ENCODE measurements around the gene NTMT1.
"Not testable (repeated sequence)": the region's sequence is repeated elsewhere in the genome, so short reads cannot be mapped to it uniquely, and the experiment has no call there.

The NTMT1 gene

DNA sequence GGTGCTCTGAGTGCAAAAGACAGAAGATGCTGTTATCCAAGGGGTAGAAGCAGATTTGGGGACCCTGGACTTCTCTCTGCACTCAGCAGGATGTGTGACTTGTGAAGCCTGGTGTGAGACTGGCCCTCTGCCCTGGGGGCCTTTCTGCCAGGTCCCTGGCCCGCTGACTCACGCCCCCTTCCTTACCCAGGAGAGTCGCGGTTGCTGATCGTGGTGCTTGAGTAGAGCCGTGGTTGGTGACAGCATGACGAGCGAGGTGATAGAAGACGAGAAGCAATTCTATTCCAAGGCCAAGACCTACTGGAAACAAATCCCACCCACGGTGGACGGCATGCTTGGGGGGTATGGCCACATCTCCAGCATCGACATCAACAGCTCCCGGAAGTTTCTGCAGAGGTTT lies 6.5 kb downstream of the NTMT1 start:
- DNase-seq (ENCODE audit: low read depth in 2 of 2): no peak
- TF ChIP-seq, protein P1, sequence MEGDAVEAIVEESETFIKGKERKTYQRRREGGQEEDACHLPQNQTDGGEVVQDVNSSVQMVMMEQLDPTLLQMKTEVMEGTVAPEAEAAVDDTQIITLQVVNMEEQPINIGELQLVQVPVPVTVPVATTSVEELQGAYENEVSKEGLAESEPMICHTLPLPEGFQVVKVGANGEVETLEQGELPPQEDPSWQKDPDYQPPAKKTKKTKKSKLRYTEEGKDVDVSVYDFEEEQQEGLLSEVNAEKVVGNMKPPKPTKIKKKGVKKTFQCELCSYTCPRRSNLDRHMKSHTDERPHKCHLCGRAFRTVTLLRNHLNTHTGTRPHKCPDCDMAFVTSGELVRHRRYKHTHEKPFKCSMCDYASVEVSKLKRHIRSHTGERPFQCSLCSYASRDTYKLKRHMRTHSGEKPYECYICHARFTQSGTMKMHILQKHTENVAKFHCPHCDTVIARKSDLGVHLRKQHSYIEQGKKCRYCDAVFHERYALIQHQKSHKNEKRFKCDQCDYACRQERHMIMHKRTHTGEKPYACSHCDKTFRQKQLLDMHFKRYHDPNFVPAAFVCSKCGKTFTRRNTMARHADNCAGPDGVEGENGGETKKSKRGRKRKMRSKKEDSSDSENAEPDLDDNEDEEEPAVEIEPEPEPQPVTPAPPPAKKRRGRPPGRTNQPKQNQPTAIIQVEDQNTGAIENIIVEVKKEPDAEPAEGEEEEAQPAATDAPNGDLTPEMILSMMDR (IDR thresholded peaks at IDR 0.05; ENCODE audit: low read depth, low read length): no peak
- H3K4me3 ChIP-seq (replicated peaks in 1 of 2; ENCODE audit: low read depth in 2 of 2, low read length in 2 of 2): no peak overlapping the region

DNA sequence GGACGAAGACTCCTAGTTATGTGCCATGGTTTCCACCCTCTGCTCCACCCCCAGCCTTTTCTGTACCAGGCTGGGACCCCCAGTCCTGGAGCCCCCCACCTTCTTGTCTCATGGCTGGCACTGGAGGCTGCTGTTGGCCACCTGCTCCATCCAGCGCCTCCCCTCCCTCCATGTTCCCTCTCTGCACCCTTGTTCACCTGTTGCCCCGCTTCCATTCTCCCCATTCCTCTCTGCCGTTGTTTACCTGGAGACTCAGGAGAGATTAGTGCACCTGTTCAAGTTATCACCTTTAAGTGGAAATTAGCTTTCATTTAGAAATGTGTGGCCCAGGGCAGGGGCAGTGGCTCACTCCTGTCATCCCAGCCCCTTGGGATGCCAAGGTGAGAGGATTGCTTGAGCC lies 7.2 kb downstream of the NTMT1 start:
- TF ChIP-seq, protein P1 (IDR thresholded peaks at IDR 0.05; ENCODE audit: low read depth, low read length): no peak
- DNase-seq (ENCODE audit: low read depth in 2 of 2): no peak
- no peak overlapping the region for H3K4me3 ChIP-seq (replicated peaks in 1 of 2; ENCODE audit: low read depth in 2 of 2, low read length in 2 of 2)

DNA sequence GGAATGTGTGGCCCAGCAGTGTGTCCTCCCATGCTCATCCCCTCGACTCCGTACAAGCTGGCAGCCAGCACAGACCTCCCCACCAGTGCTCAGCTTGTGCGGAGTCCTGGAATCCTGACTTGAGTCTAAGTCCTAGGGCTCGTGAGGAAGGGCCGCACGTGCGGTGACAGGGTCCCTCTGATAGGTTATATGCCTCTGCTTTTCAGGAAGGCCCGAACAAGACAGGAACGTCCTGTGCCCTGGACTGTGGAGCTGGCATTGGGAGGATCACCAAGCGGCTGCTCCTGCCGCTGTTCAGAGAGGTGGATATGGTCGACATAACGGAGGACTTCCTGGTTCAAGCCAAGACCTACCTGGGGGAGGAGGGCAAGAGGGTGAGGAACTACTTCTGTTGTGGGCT lies 7.9 kb downstream of the NTMT1 start:
- DNase-seq (ENCODE audit: low read depth in 2 of 2): no peak
- H3K4me3 ChIP-seq (replicated peaks in 1 of 2; ENCODE audit: low read depth in 2 of 2, low read length in 2 of 2): no peak overlapping the region
- TF ChIP-seq, protein P1 (IDR thresholded peaks at IDR 0.05; ENCODE audit: low read depth, low read length): no peak

DNA sequence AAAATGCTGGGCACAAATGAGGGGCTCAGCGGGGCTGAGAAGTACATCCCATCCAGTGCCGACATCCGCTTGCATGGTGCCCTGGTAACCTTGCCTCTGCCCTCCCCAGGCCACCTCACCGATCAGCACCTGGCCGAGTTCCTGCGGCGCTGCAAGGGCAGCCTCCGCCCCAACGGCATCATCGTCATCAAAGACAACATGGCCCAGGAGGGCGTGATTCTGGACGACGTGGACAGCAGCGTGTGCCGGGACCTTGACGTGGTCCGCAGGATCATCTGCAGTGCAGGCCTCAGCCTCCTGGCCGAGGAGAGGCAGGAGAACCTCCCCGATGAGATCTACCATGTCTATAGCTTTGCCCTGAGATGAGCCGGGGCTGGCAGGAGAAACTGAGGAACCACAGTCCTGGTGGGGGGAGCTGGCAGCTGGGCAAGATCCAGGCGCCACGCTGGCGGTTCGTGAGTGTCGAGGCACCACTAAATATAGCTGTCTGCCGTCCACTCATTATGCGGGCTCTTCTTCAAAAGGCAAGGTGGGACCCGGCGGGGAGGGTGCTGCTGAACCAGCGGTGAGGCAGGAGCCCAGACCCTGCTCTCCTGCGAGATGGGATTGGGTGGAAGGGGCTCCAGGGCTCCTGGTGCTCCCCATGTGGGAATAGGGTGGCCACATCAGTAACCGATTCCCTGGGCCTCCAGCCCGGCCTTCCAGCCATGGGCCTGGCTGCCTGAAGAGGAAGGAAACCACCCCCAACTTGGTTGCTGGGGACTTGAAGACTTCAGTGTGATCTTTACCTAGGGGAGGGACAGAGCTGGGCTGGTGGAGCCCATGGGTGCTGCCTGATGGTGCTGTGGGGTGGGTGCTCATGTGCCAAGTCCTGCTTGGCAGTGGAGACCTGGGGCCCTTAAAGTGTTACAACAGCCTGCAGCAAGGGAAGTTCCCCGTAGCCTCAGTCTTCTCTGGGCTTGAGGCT lies 9.4 kb downstream of the NTMT1 start:
- H3K4me3 ChIP-seq (replicated peaks in 1 of 2; ENCODE audit: low read depth in 2 of 2, low read length in 2 of 2): no peak overlapping the region
- DNase-seq (ENCODE audit: low read depth in 2 of 2): no peak
- TF ChIP-seq, protein P1 (IDR thresholded peaks at IDR 0.05; ENCODE audit: low read depth, low read length): no peak

DNA sequence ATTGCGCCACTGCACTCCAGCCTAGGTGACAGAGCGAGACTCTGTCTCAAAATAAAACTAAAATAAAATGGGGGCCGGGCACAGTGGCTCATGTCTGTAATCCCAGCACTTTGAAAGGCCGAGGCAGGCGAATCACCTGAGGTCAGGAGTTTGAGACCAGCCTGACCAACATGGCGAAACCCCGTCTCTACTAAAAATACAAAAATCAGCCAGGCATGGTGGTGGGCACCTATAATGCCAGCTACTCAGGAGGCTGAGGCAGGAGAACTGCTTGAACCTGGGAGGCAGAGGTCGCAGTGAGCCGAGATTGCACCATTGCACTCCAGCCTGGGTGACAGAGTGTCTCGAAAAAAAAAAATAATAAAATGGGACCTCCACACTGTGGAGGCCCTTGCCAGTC lies 10.4 kb downstream of the NTMT1 start:
- not testable (repeated sequence) for DNase-seq (ENCODE audit: low read depth in 2 of 2); H3K4me3 ChIP-seq (replicated peaks in 1 of 2; ENCODE audit: low read depth in 2 of 2, low read length in 2 of 2)

DNA sequence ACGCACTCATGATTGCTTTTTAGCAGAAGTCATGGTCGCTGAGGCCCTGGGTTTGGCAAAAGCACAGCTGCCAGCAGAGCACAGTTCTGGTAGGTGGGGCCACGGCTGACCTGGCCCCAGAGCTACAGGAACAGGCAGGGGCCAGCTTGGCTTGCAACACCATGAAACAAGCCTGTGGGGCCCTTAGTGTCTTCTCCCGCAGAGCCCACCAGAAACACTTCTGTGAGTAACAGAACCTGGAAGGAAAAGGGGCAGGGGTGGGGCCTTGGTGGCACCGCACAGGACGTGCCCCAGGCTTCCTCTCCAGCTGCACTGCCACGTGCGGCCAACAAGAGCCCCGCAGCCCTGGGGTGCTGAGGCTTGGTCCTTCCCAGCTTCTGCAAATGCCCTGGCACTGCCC lies 11.1 kb downstream of the NTMT1 start:
- TF ChIP-seq, protein P1 (IDR thresholded peaks at IDR 0.05; ENCODE audit: low read depth, low read length): no peak
- H3K4me3 ChIP-seq (replicated peaks in 1 of 2; ENCODE audit: low read depth in 2 of 2, low read length in 2 of 2): no peak overlapping the region
- no peak for DNase-seq (ENCODE audit: low read depth in 2 of 2)

DNA sequence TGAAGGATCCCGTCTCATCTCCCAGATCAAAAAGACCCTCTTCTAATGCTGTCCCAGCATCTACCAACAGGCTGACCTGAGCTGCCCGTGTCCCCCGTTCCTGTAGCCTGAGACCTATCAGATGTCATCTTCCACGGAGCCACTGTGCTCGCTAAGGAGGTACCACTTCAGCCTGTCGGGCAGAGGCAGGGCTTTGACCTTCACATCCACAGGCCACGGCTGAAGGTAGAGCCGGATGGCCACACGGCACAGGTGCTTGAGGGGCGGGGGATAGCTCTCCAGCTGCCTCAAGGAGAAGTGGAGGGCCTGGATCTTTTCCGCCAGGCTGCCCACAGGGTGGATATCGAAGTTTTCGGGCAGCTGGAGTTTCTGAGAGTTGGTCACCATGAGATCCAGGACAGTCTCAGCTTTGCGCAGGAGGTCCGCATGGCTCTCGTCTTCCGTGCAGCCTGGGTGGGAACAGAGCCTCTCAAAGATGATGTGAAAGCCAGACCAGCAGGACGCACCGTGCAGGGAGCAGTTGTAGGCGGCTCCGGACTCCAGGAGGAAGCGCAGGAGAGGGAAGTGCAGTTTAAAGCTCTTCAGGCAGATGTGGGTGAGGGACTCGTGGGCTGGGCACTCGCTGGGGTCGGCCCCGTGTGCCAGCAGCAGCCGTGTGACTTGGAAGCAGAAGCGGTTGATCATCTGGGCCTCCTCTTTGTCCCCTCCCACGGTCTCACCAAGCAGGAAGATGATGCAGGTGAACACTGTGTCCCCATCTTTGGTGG lies 11.9 kb downstream of the NTMT1 start:
- TF ChIP-seq, protein P1 (IDR thresholded peaks at IDR 0.05; ENCODE audit: low read depth, low read length): no peak
- DNase-seq (ENCODE audit: low read depth in 2 of 2): no peak
- no peak overlapping the region for H3K4me3 ChIP-seq (replicated peaks in 1 of 2; ENCODE audit: low read depth in 2 of 2, low read length in 2 of 2)
